HFFc6 (cell line): Measurements from ENCODE around the gene DCBLD1. TPM values are rescaled to one million over a fixed set of nuclear protein-coding genes. Genes with fewer than 3 reads are reported as not detected.

ENCODE experiments used
- DNase-seq: peaks from one replicate; pipeline ENCODE4 v3.0.0-alpha.2; 2018
- H3K27ac Mint-ChIP-seq: 2 replicates; pipeline ENCODE4 v1.8.0; 2020; ENCODE audit warnings: mild to moderate bottlenecking, mixed read lengths
- H3K27me3 Mint-ChIP-seq: 2 replicates; pipeline ENCODE4 v1.8.0; 2021; ENCODE audit warnings: mild to moderate bottlenecking, moderate library complexity, mixed read lengths; ENCODE audit not compliant: insufficient read depth
- H3K36me3 Mint-ChIP-seq: 2 replicates; pipeline ENCODE4 v1.8.0; 2021; ENCODE audit warnings: low read depth, mixed read lengths
- H3K4me1 Mint-ChIP-seq: 2 replicates; pipeline ENCODE4 v1.8.0; 2020; ENCODE audit warnings: low read depth, mixed read lengths
- H3K4me3 Mint-ChIP-seq: 2 replicates; pipeline ENCODE4 v1.8.0; 2020; ENCODE audit warnings: mild to moderate bottlenecking, moderate library complexity, mixed read lengths
- H3K9me3 Mint-ChIP-seq: 2 replicates; pipeline ENCODE4 v1.8.0; 2020; ENCODE audit warnings: mild to moderate bottlenecking, mixed read lengths
- total RNA-seq, 6 experiments: library from RNA; stranded (reverse); fragmentation: NEBNext Ultra II Directional; extraction: Animal tissue kit (Norgen Biotek cat#: 25700); gene quantifications; 2 replicates in 1 of 6; 3 replicates in 5 of 6; pipeline ENCODE4 v1.2.3, GENCODE V29; 2021
- TF ChIP-seq, protein P1 (sequence below): fragments of 200-600 bp; sonication (generic); IDR thresholded peaks from 2 replicates; pipeline ENCODE4 v1.5.0; 2021; ENCODE audit warnings: antibody characterized with exemption, mild to moderate bottlenecking

DCBLD1 gene
- total RNA-seq, 6 experiments from 2014 or later: 29.3 to 41.6 (median 31.9) TPM

DNA sequence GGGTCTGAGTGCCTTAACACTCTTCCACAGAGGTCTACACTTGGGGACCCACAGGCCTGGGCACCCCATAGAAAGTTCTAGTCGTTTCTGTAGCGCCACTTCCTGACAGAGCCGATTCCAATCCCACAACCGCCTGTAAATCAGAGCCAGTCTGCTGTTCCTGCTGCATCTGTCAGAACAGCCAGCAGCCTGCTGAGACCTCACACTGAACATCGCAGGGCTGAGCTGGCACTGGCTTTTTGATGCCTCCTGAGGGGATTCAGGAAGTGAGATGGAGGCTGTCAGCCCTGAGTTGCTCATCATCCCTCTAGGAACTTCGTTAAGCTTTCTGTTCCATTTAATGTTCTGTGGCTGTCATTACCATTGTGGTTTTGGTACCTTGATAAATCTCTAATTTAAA lies 48.9 kb downstream of the DCBLD1 start:
- no peak for DNase-seq
- Mint-ChIP-seq H3K27me3 (no peaks in the 10 kb centered on the region; the same call in 1 of the 2 replicates), H3K4me1 (peaks cover 26% of the 10 kb centered on the region), H3K9me3 (no peaks in the 10 kb centered on the region), H3K4me3 (no peak overlapping the region), H3K27ac (peak overlapping the region; percentile 13; the same call in 1 of the 2 replicates), H3K36me3 (peaks cover 16% of the 10 kb centered on the region)
- TF ChIP-seq, protein P1, sequence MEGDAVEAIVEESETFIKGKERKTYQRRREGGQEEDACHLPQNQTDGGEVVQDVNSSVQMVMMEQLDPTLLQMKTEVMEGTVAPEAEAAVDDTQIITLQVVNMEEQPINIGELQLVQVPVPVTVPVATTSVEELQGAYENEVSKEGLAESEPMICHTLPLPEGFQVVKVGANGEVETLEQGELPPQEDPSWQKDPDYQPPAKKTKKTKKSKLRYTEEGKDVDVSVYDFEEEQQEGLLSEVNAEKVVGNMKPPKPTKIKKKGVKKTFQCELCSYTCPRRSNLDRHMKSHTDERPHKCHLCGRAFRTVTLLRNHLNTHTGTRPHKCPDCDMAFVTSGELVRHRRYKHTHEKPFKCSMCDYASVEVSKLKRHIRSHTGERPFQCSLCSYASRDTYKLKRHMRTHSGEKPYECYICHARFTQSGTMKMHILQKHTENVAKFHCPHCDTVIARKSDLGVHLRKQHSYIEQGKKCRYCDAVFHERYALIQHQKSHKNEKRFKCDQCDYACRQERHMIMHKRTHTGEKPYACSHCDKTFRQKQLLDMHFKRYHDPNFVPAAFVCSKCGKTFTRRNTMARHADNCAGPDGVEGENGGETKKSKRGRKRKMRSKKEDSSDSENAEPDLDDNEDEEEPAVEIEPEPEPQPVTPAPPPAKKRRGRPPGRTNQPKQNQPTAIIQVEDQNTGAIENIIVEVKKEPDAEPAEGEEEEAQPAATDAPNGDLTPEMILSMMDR: no peak

DNA sequence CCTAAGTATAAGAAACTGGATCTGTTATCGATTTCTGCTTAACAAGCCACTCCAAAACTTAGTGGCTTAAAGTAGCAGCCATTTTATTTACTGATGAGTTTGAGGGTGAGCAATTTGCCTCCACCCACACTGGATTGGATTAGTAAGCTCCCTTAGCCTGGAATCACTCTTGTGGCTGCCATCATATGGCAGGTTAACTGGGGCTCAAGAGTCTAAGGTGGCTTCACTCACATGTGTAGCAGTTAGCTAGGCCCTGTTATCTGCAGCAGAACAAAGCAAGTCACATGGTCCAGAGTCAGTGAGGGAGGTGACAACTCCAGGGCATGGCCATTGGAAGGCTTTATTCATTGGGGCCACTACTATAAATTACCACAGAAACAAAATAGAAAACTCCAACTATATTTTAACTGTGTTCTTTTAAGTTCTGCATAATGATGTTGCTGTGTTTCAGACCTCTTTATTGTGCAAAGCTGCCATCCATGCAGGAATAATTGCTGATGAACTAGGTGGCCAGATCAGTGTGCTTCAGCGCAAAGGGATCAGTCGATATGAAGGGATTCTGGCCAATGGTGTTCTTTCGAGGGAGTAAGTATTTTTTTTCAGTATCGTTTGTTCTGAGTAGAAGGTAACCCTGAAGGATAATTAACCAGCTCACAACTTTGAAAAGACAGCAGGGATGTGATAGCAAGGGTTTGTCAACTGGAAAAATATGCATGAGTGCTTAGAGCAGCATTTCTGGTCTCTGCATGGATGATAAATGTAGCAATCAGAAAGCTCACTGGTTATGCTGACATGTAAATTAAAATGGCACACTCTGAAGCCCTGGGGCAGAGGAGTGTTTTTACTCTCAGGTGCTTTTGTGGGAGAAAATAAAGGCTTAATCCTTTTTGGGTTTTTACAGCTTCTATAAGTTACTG lies 49.6 kb downstream of the DCBLD1 start:
- Mint-ChIP-seq H3K27me3 (no peaks in the 10 kb centered on the region), H3K36me3 (peaks cover 16% of the 10 kb centered on the region), H3K4me3 (no peak overlapping the region), H3K4me1 (peaks cover 31% of the 10 kb centered on the region), H3K9me3 (no peaks in the 10 kb centered on the region), H3K27ac (no peak overlapping the region; the same call in 1 of the 2 replicates)
- TF ChIP-seq, protein P1: no peak
- no peak for DNase-seq

DNA sequence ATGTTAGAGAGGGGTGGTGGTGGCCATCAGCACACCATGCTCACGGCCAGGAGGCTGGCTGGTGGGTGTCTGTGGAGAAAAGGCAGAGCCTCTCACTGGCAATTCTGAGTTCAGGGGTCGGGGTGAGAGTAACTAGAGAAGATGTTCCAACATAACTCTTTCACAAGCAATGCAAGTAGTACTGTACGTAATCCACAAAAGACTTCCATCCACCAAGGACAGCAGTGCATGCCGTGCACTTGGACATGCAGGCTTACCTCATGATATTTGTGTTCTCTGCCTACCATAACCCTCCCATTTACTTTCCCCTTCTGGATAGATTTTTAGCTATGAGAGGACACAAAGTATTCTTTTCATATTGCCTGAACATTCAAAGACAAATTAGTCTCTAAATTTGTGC lies 51.3 kb downstream of the DCBLD1 start:
- DNase-seq: no peak
- peaks cover 31% of the 10 kb centered on the region for H3K4me1 Mint-ChIP-seq
- TF ChIP-seq, protein P1: no peak
- peaks cover 24% of the 10 kb centered on the region for H3K36me3 Mint-ChIP-seq
- no peaks in the 10 kb centered on the region for H3K27me3 Mint-ChIP-seq
- no peaks in the 10 kb centered on the region for H3K9me3 Mint-ChIP-seq
- H3K27ac Mint-ChIP-seq: no peak overlapping the region
- H3K4me3 Mint-ChIP-seq: no peak overlapping the region

DNA sequence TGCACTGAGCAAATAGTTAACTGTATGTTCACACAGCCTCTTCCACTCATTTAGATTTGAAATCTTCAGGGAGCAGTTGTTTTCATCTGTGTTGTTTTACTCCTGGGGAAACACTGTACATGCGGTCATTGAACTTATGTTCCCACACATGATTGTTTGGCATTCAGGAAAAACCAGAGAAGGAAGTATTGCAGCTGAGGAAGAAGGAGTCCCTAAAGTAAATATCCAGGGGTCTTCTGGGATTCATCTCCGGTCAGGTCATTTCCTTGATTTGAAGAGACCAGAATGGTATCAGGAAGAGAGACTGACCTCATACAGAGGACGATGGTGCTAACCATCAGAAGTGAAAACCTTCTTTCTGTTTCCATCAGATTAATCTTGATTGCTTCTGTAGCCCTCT lies 52.5 kb downstream of the DCBLD1 start:
- Mint-ChIP-seq H3K4me3 (no peak overlapping the region), H3K9me3 (no peaks in the 10 kb centered on the region), H3K36me3 (peaks cover 32% of the 10 kb centered on the region), H3K27me3 (no peaks in the 10 kb centered on the region), H3K4me1 (peaks cover 31% of the 10 kb centered on the region), H3K27ac (no peak overlapping the region)
- no peak for DNase-seq
- TF ChIP-seq, protein P1: no peak

DNA sequence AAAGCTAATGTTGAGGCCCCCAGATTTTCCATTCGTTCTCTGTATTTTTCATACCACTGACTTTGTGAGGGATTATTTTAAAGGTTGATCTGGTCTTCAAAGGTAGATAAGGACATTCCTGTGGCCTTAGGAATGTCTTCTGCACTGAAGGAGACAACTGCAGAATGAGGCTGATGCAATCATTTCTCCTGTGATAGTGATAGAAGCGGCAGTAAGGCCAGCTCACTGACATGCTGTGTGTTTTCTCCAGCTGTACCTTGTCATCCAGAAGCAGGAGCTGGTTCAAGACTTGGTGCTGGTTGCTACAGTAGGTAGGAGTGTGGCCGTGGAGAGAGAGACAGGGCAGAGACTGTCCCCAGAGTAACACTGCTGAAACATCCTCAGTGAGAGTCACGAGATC lies 53.8 kb downstream of the DCBLD1 start:
- Mint-ChIP-seq H3K27me3 (no peaks in the 10 kb centered on the region), H3K4me1 (peaks cover 25% of the 10 kb centered on the region), H3K27ac (peak overlapping the region; percentile 8; the same call in 1 of the 2 replicates), H3K9me3 (no peaks in the 10 kb centered on the region), H3K36me3 (peaks cover 38% of the 10 kb centered on the region), H3K4me3 (no peak overlapping the region)
- no peak for DNase-seq
- TF ChIP-seq, protein P1: no peak
